LNCAP (cell line): ENCODE data around the gene LRIT1.

Source experiments
- TF ChIP-seq, protein P1 (sequence below): fragments of 450-650 bp; IDR thresholded peaks from 2 replicates; pipeline ENCODE4 v1.5.1; 2017; ENCODE audit warnings: mild to moderate bottlenecking

The LRIT1 gene

DNA sequence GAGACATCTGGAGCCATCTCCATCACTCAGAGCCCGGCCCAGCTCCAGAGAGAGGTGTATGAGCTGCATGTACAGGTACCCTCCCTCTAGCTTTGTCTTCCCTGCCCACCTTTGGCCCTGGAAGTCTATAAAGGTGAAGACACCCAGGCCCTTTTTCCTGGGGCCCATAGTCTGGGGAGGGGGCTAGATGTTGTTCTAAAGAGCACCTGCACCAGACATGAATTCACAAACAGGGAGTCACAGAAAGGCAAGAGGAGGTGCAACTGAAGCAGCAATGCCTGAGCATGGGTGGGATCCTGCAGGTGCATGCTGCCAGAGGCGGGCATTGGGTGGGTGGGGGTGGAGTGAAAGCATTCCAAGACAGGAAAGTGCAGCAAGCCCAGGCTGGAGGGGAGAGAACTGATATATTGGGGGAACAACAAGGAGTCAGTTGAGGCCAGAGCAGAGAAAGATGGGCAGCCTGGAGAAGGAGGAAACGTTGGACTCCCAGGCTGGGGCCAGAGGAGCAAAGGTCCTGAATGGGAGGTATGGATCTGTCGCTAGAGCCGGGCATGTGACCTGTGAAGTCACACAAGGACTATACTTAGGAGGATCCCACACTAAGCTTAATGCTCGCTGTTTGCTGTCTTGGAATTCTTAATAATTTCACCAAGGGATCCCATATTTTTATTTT, 35.4 kb downstream of the LRIT1 start:
- TF ChIP-seq, protein P1, sequence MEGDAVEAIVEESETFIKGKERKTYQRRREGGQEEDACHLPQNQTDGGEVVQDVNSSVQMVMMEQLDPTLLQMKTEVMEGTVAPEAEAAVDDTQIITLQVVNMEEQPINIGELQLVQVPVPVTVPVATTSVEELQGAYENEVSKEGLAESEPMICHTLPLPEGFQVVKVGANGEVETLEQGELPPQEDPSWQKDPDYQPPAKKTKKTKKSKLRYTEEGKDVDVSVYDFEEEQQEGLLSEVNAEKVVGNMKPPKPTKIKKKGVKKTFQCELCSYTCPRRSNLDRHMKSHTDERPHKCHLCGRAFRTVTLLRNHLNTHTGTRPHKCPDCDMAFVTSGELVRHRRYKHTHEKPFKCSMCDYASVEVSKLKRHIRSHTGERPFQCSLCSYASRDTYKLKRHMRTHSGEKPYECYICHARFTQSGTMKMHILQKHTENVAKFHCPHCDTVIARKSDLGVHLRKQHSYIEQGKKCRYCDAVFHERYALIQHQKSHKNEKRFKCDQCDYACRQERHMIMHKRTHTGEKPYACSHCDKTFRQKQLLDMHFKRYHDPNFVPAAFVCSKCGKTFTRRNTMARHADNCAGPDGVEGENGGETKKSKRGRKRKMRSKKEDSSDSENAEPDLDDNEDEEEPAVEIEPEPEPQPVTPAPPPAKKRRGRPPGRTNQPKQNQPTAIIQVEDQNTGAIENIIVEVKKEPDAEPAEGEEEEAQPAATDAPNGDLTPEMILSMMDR: 0 out of 2 replicates have a peak, but pooled peaks have one; percentile 15

DNA sequence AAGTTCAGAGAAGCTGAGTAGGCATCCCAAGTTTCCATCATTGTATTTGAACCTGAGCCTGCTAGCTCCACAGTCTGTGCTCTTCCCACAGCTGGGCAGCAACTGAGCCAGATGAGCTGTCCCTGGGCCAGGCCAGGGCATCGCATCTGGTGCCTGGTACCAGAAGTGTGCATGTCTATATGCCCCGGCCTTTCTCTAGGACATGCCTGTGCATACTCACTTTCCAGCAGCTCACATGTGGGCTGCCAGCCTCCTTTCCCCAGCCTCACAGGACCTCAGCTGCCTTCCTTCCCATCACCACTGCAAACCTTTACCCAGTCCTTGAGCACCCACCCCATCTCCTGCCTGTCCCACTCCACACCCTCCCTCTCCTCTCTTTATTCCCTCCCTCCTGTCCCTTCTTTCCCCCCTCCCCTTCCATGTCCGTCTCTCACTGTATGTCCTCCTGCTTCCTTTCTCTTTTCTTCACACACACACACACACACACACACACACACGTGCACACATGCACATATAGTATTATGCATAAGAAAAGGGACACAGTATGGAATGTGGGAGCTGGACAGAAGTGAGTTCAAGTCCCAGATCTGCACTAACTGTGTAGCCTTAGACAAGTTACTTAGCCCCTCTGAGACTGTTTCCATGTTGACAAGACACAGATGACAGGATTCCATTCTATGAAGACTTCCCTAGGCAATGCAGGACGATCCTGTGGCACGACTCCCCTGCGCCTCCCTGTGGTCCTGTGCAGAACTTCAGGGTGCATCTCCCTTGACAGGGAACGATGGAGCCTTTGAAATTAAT, 36.1 kb downstream of the LRIT1 start:
- TF ChIP-seq, protein P1: peak; percentile 91

DNA sequence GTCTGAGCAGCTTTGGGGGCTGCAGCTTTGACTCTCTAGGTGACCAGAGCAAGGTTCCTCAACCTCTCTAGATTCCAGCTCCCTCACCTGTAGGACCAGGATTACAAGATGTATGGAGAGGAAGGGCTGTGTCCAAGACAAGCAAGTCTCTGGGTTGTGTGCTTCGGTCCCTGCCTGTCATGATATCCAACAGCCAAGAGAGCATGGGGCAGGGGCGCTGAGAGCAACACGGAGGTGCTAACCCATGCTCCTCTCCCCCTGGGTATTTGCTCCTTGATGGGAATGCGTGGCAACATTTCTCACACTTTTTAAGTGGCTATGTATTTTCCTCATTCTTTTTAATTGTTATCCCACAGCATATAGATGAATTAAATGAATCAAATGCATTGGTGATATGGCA, 36.7 kb downstream of the LRIT1 start:
- TF ChIP-seq, protein P1: no peak

DNA sequence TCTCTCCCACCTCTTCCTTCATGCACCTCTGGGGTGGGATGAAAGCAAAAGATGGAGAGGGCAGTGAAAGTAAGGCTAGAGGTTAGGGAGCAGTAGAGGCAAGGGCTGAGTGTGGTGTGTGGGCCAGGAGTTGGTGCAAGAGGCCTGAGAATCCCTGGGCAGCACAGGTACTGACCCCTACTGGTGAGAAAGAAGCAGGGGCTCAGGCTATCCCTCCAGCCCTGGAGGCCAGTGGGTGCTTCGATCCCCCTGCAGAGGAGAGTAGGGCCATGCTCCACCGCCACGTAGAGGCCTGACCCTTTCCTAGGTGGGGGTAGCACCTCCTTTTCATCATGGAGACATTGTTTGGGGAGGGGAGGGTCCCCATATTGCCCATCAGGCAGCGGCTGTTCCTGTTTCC, 37.2 kb downstream of the LRIT1 start:
- TF ChIP-seq, protein P1: peak; percentile 66

DNA sequence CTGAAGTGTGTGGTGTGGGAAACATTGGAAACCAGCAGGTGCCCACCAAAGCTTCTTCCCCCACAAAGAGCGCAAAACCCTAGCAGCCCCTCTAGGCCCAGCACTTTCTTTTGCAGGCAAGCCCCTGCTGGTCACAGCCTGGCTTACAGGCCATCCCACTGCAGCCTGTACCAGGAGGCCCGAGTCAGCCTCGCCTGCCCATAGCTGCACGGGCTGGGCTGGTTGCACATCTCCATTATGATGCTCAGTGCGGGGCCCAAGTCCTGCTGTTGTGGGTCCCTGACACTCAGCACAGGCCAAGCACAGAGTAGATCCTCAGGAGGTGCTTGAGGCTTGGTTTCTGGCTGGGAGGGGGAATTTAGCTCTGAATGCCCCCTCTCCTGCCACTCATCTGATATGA, 39.0 kb downstream of the LRIT1 start:
- TF ChIP-seq, protein P1: no peak

DNA sequence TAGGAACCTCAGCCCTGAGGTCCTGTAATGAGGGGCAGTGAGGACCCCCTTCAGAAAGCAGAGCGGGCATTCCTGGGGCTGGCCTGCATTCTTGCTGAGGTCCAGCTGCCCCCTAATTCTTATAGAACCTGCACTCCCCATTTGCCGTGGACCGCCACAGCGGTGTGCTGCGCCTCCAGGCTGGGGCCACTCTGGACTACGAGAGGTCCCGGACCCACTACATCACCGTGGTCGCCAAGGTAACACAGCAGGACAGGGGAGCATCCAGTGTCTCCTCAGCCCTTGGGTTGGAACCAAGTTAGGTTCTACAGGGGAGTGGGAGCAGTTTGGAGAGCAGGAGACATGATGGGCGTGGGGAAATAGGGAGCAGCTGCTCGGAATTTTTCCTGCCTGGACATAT, 39.7 kb downstream of the LRIT1 start:
- TF ChIP-seq, protein P1: no peak

DNA sequence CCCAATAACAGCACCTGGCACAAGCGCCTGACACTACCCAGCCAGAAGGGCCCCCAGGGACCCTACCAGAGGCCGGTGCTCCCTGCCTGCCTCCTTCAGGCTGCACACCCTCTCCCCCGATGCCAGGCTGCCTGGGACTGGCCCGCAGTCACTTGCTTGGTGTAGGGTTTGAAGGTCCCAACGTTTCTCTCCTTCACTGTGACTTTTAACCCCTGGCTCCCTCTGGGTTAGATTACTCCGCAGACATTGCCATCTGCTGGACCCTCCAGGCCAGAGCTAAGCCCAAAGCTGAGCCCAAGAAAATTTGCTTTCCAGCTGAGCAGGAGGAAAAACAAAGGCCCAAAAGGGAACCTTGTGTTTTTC, 40.1 kb downstream of the LRIT1 start:
- TF ChIP-seq, protein P1: no peak
